Measurements from ENCODE around the gene CPED1.
"Not testable (repeated sequence)": the region's sequence is repeated elsewhere in the genome, so short reads cannot be mapped to it uniquely, and the experiment has no call there.

GRCh38 chr7:121075424-121075841, 86.9 kb downstream of the CPED1 start:
- not testable (repeated sequence) for TF ChIP-seq EZH2 (IDR thresholded peaks at IDR 0.05; ENCODE audit: low read length, unreplicated experiment); CTCF (conservative IDR thresholded peaks at IDR 0.05; ENCODE audit: low read depth, low read length); EZH2phosphoT487 (IDR thresholded peaks at IDR 0.05; ENCODE audit: borderline replicate concordance, low read length)

All from PC-3 (cell line).